ENCODE measurements around the gene BCAM.
"Not testable (repeated sequence)": the region's sequence is repeated elsewhere in the genome, so short reads cannot be mapped to it uniquely, and the experiment has no call there.

The BCAM gene

DNA sequence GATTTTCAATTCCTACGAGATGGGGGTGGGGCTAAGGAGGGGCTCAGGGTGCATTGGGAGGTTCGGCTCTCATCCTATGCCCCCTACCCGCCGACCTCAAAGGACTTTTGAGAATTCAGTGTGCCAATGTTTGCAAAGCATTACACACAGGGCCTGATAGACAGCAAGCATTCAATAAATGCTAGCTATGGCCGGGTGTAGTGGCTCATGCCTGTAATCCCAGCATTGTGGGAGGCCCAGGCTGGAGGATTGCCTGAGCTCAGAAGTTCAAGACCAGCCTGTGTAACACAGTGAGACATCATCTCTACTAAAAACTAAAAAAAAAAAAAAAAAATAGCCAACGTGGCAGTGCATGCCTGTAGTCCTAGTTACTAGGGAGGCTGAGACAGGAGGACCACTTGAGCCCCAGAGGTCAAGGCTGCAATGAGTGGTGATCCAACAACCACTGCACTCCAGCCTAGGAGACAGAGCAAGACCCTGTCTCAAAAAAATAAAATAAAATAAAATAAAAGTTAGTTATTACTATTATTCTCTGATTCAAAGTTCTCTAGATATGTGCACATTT lies 33.1 kb upstream of the BCAM start:
- Histone ChIP-seq H3K4me1 (peaks cover 9% of the 10 kb centered on the region), H3K4me3 (no peak overlapping the region), H3K9me3 (no peaks in the 10 kb centered on the region), H4K20me1 (no peaks in the 10 kb centered on the region), H3K27me3 (no peaks in the 10 kb centered on the region), H3K27ac (no peak overlapping the region), H3K36me3 (no peaks in the 10 kb centered on the region), H3K9ac (no peak overlapping the region), H3K4me2 (no peak overlapping the region)
- TF ChIP-seq Cebpa-rat (IDR thresholded peaks at IDR 0.05): no peak

DNA sequence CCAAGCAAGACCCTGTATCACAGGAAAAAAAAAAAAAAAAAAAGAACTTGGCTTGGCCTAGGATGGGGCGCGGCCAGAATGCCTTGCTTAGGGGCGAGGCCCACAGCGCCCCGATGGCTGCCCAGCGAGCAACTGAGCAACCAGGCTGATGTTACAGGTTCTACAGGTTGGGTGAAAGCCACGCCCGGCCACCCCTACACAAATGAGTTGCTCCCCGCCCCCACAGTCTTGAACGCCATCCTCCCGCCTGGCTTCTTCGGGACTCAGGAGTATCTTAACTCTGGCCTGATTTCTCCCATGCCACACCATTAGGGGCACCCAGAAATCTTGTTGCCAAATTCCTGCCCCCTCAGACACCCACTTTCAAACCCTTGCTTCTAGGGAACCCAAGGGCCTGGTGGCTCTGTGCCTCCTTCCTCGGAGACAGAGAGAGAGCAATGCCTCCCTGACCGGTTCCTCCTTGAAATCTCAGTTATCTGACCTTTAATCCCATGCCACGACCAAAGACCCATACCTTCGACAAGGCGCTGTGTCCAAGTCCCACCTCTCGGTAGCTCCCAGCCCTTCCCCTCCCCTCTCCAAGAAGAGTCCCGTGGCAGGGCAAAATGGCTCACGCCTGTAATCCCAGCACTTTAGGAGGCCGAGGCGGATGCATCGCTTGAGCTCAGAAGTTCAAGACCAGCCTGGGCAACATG lies 32.4 kb upstream of the BCAM start:
- Histone ChIP-seq H3K9me3 (no peaks in the 10 kb centered on the region), H4K20me1 (no peaks in the 10 kb centered on the region), H3K27me3 (no peaks in the 10 kb centered on the region), H3K4me2 (no peak overlapping the region), H3K9ac (no peak overlapping the region), H3K4me3 (no peak overlapping the region), H3K36me3 (no peaks in the 10 kb centered on the region), H3K4me1 (peaks cover under 1% of the 10 kb centered on the region; the same call in 1 of the 2 replicates), H3K27ac (no peak overlapping the region)
- no peak for TF ChIP-seq Cebpa-rat (IDR thresholded peaks at IDR 0.05)

DNA sequence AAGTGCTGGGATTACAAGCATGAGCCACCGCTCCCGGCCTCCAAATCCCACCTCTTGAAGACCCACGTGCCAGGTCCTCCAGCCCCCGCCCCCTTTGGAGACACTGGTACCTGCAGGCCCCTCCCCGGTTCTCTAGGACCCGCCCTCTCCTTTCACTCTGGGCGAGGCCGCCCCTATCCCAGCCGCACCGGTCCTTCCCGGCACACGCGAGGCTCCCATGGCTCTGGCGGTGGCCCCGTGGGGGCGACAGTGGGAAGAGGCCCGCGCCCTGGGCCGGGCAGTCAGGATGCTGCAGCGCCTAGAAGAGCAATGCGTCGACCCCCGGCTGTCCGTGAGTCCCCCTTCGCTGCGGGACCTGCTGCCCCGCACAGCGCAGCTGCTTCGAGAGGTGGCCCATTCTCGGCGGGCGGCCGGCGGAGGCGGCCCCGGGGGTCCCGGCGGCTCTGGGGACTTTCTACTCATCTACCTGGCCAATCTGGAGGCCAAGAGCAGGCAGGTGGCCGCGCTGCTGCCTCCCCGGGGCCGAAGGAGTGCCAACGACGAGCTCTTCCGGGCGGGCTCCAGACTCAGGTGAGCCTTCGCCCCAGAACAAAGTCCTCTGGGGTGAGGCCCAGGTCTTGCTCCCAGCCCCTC lies 31.1 kb upstream of the BCAM start, which contains the start of gene CBLC:
CBLC (plus strand) TSS at position 176 of the 633 bp plus-strand sequence; CDS start at position 218, 42 bp downstream.
- Histone ChIP-seq H3K4me2 (no peak within 1 kb of the TSS), H3K27me3 (no peaks in the 10 kb centered on the region), H3K9me3 (no peaks in the 10 kb centered on the region), H3K36me3 (no peaks in the 10 kb centered on the region), H3K4me1 (no peaks in the 10 kb centered on the region), H3K4me3 (no peak within 1 kb of the TSS), H3K9ac (no peak within 1 kb of the TSS), H4K20me1 (no peaks in the 10 kb centered on the region), H3K27ac (no peak within 1 kb of the TSS)
- no peak for TF ChIP-seq Cebpa-rat (IDR thresholded peaks at IDR 0.05)

DNA sequence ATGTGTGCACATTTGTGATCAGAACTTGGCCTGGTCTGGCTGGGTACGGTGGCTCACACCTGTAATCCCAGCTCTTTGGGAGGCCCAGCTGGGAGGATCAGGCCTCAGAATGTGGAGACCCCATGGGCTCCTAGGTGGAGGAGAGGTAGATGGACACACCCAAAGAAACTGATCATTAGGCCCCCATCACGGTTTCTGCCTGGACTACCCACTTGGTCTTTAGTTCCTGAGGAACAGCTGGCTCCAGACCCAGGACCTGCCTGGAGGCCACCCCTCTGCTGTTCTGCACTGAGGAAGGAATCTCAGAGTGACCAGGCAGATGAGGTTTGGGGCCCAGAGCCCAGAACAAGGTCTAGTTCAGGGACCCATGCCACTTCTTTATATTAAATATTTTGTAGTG lies 29.8 kb upstream of the BCAM start:
- Histone ChIP-seq H3K36me3 (no peaks in the 10 kb centered on the region), H4K20me1 (no peaks in the 10 kb centered on the region), H3K27me3 (no peaks in the 10 kb centered on the region), H3K4me1 (peaks cover 6% of the 10 kb centered on the region), H3K9ac (no peak overlapping the region), H3K4me3 (no peak overlapping the region), H3K9me3 (no peaks in the 10 kb centered on the region), H3K27ac (no peak overlapping the region), H3K4me2 (no peak overlapping the region)
- TF ChIP-seq Cebpa-rat (IDR thresholded peaks at IDR 0.05): no peak

DNA sequence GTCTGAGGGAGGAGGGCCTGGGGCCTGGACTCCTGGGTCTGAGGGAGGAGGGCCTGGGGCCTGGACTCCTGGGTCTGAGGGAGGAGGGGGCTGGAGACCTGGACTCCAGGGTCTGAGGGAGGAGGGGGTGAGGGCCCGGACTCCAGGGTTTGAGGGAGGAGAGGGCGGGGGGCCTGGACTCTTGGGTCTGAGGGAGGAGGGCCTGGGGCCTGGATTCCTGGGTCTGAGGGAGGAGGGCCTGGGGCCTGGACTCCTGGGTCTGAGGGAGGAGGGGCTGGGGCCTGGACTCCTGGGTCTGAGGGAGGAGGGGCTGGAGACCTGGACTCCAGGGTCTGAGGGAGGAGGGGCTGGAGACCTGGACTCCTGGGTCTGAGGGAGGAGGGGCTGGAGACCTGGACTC lies 27.2 kb upstream of the BCAM start:
- not testable (repeated sequence) for H3K27ac ChIP-seq, H3K36me3 ChIP-seq, H3K9me3 ChIP-seq, H3K4me2 ChIP-seq, H3K4me3 ChIP-seq, H3K27me3 ChIP-seq, H4K20me1 ChIP-seq, H3K9ac ChIP-seq
- H3K4me1 ChIP-seq: peaks cover 13% of the 10 kb centered on the region

DNA sequence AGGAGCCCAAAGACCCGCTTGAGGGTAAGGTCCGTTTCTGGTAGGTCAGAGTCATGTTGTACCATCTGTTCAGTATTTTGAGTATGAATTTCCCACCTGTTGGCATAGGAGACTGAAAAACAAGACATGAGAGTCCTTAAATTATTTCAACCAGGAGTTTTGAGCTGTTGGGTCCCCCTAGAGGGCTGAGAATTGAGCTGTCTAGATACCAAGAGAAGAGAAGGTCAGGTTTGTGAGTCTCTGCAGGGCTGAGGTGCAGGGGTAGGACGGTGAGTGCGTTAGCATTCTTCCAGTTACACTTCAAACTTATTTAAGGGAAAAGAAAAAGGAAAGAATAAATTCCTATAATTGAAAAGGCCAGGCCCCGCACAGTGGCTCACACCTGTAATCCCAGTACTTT lies 26.2 kb upstream of the BCAM start:
- Histone ChIP-seq H3K9me3 (no peaks in the 10 kb centered on the region), H3K4me2 (no peak overlapping the region), H4K20me1 (no peaks in the 10 kb centered on the region), H3K27me3 (no peaks in the 10 kb centered on the region), H3K9ac (no peak overlapping the region), H3K27ac (no peak overlapping the region), H3K36me3 (no peaks in the 10 kb centered on the region), H3K4me3 (no peak overlapping the region), H3K4me1 (peaks cover 13% of the 10 kb centered on the region)
- TF ChIP-seq Cebpa-rat (IDR thresholded peaks at IDR 0.05): no peak

DNA sequence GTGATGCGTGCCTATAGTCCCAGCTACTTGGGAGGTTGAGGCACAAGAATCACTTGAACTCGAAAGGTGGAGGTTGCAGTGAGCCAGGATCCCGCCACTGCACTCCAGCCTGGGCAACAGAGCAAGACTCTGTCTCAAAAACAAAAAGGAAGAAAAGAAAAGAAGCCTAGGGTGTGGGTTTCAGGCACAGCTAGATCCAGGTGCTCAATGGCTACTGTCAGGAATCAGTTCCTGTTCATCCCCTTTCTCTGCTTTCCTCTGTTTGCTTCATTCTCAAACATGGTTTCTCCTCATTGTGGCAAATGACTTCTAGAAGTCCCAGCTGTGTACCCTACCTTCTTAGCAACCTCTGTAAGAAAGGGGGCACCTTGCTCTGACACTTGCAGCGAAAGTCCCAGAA lies 25.4 kb upstream of the BCAM start:
- H3K4me2 ChIP-seq: no peak overlapping the region
- H3K27ac ChIP-seq: no peak overlapping the region
- TF ChIP-seq Cebpa-rat (IDR thresholded peaks at IDR 0.05): no peak
- no peaks in the 10 kb centered on the region for H3K9me3 ChIP-seq
- peaks cover 13% of the 10 kb centered on the region for H3K4me1 ChIP-seq
- H3K9ac ChIP-seq: no peak overlapping the region
- H4K20me1 ChIP-seq: no peaks in the 10 kb centered on the region
- no peaks in the 10 kb centered on the region for H3K36me3 ChIP-seq
- H3K27me3 ChIP-seq: no peaks in the 10 kb centered on the region
- H3K4me3 ChIP-seq: no peak overlapping the region

DNA sequence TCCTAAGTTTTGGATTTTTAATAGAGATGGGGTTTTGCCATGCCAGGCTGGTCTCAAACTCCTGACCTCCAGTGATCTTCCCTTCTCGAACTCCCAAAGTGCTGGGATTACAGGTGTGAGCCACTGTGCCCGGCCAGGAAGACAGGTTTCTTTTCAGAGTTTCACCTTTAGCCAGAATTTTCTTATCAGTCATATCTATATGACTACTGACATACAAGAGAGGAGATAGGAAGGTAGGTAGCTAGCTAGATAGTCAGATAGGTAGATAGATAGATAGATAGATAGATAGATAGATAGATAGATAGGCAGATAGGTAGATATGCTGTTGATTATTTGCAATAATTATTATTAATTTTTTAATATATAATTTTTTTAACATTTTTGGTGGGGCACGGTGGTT lies 23.6 kb upstream of the BCAM start:
- Histone ChIP-seq H3K4me3 (no peak overlapping the region), H3K4me2 (no peak overlapping the region), H3K27me3 (no peaks in the 10 kb centered on the region), H4K20me1 (no peaks in the 10 kb centered on the region), H3K9me3 (no peaks in the 10 kb centered on the region), H3K36me3 (no peaks in the 10 kb centered on the region), H3K4me1 (peaks cover 13% of the 10 kb centered on the region), H3K27ac (no peak overlapping the region), H3K9ac (no peak overlapping the region)
- no peak for TF ChIP-seq Cebpa-rat (IDR thresholded peaks at IDR 0.05)

DNA sequence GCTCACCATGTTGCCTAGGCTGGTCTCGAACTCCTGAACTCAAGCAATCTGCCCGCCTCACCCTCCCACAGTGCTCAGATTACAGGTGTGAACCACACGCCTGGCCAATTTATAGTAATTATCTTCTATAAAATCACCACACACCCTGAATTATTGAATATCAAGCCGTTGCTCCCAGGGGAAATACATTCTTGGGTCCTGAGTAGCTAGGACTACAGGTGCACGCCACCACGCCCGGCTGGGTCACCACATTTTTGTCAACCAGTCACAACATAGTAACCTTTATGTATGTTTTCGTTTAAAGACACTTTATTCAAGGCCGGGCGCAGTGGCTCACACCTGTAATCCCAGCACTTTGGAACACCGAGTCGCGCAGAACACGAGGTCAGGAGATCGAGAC lies 22.9 kb upstream of the BCAM start:
- no peaks in the 10 kb centered on the region for H3K36me3 ChIP-seq
- no peak for TF ChIP-seq Cebpa-rat (IDR thresholded peaks at IDR 0.05)
- H4K20me1 ChIP-seq: no peaks in the 10 kb centered on the region
- no peaks in the 10 kb centered on the region for H3K27me3 ChIP-seq
- peaks cover 13% of the 10 kb centered on the region for H3K4me1 ChIP-seq
- no peak overlapping the region for H3K4me2 ChIP-seq
- H3K9ac ChIP-seq: no peak overlapping the region
- no peak overlapping the region for H3K4me3 ChIP-seq
- no peaks in the 10 kb centered on the region for H3K9me3 ChIP-seq
- H3K27ac ChIP-seq: no peak overlapping the region

DNA sequence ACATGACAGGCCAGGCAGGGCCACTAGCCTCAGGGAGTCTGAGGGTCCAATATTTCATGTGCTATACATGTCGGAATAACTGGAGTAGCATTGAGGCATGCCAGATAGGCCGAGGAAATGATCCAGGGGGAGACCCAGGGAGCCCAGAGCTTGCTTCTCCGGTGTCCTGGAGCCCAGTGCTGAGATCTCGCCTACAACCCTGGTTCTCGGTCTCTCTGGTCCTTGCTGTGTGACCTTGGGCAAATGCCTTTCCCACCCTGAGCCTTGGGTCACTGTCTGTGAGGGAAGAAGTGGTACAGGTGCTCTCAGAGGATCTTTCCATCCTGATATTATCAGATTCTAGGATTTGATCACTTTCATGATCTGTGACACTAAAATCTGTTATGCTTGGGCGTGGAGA lies 19.9 kb upstream of the BCAM start:
- no peak overlapping the region for H3K27ac ChIP-seq
- H3K9ac ChIP-seq: no peak overlapping the region
- H3K4me2 ChIP-seq: no peak overlapping the region
- no peaks in the 10 kb centered on the region for H3K27me3 ChIP-seq
- peaks cover 35% of the 10 kb centered on the region for H3K4me1 ChIP-seq
- no peaks in the 10 kb centered on the region for H3K9me3 ChIP-seq
- no peaks in the 10 kb centered on the region for H3K36me3 ChIP-seq
- no peak for TF ChIP-seq Cebpa-rat (IDR thresholded peaks at IDR 0.05)
- H3K4me3 ChIP-seq: no peak overlapping the region
- no peaks in the 10 kb centered on the region for H4K20me1 ChIP-seq
